Effector CD8-positive, alpha-beta T cell (primary cell): ENCODE results near the gene XPC.
"Not testable (repeated sequence)": the region's sequence is repeated elsewhere in the genome, so short reads cannot be mapped to it uniquely, and the experiment has no call there.

ENCODE experiments used
- DNase-seq: peaks from one replicate; lab custom pipeline; 2025; lab: John Stamatoyannopoulos, UW
- total RNA-seq, 4 experiments: gene quantifications; one replicate each; lab custom pipeline; 2026; lab: John Stamatoyannopoulos, UW

XPC gene
- 132 to 274 (median 228) reads per million in 4 experiments for total RNA-seq

- peak; percentile 98 for DNase-seq
Observed at GRCh38 chr3:14178247-14179113, at the start of gene XPC, which contains the start of gene LSM3. XPC (minus strand) TSS chr3:14178601; CDS start chr3:14178568, 33 bp downstream. LSM3 (plus strand) TSS chr3:14178817; CDS start chr3:14178861, 44 bp downstream.

DNA sequence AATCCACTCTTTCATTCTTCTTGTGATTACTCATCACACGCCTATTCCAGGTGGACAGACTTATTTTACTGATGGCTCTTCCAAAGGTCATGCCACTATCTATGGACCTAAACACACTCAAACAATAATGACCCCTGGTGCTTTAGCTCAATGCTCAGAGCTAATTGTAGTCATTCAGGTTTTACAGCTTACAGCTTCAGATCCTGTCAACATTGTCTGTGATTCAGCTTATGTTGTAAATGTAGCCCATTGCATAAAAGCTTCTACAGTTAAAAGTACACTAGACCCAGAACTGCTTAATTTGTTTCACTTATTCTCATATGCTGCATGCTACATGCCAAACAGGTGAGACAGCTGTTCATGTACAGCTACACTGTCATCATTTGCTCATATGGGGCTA lies 49.5 kb upstream of the XPC start:
- no peak for DNase-seq

GRCh38 chr3:14226351-14226750 lies 48.0 kb upstream of the XPC start:
- DNase-seq = not testable (repeated sequence)

DNA sequence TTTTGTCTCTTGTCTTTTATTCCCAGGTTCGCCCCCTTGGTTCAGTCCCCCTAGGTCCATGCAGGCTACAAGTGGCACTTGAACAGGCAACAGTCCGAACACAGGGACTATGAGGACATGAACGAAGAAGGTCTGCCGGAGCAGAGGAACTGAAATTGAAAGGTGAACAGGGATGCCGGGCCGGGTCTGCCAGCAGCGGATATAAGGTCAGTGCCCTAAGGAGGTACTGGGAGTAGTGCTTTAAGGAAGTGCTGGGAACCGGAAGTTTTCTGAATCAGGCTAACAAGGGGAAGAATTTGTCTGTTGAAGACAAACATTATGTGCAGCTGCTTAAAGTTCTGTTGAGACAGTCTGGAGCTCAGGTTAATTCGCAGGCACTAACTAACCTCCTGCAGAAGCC lies 47.0 kb upstream of the XPC start:
- no peak for DNase-seq

DNA sequence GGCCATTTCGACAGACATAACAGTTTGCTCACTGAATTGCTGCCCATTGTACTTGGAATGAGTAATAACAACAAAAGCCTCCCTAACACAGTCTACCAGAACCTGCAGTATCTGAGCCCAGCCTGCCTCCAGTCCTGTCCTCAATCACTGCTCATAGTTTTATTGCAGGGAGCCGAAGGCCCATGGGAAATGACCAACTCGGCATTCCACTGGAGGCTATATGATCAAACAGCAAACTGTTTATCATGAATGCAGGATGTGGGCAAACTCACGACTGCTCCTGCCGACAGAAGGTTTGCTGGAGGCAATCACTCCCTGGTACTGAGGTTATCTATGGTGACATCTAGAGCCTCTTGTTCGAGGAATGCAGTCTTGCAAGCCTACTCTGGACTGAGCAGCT lies 46.5 kb upstream of the XPC start:
- no peak for DNase-seq

DNA sequence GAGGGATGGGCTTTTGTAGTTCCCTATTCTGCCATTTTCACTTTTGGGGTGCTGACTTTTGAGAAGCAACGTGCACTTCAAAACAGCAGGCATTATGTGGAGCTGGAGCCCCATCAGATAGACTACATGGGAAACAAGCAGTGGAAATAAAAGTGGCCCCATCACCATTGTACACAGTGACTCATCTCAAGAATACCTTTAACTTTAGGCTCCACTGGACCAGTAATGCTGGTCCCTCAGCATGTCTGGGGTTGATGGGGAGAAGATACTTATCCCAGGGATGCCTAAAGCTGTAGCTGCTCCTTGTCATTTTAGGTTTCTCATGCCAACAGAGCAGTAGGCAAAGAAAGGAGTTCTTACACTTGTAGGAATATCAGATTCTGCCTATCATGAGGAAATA lies 45.2 kb upstream of the XPC start:
- DNase-seq = no peak

DNA sequence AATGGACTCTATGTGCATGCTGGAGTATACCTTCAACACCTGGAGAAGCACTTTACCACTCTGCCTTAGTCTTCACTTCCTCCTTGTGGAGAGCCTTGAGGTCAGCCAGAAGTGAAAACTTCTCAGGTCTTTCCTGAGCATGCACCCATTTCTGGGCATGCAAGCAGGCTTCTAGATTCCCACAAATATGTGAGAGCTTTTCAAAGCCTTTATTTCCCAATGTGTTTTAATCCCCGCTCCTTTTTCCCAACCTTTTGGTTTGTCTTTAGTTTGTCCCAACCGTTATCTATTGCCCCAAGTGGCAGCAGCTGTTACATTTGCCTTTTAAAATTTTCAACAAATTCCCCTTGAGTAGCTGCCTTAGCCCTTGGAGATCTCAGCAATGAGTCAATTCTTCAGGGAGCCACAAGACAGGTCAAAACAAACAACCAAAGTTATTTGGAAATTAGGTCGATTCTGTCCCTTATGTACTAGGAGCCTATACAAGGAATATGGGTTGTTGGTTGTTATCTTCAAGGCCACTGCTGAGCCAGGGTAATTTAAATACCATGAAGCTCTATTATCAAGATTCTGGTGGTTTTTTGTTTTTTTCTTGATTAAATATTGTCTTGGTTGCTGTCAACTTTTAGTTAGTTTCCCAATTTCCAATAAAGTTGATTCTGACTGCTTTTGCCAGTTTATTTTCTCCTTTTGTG lies 44.6 kb upstream of the XPC start:
- DNase-seq = no peak

- no peak for DNase-seq
Observed at GRCh38 chr3:14222457-14222856, 44.1 kb upstream of the XPC start.

GRCh38 chr3:14221902-14222301 lies 43.5 kb upstream of the XPC start:
- no peak for DNase-seq

GRCh38 chr3:14220933-14221332 lies 42.5 kb upstream of the XPC start:
- no peak for DNase-seq

DNA sequence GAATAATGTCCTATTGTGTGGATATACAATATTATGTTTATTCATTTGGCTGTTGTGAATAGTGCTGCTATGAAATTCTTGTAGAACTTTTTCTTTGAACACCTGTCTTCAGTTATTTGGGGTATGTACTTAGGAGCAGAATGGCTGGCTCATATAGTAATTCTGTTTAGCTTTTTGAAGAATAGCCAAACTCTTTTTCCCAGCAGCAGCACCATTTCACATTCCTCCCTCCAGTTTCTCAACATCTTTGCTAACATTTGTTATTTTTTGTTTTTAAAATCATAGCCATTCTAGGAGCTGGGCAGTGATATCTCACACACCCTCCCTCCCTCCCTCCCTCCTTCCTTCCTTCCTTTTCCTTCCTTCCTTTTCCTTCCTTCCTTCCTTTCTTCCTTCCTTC lies 40.0 kb upstream of the XPC start:
- no peak for DNase-seq

DNA sequence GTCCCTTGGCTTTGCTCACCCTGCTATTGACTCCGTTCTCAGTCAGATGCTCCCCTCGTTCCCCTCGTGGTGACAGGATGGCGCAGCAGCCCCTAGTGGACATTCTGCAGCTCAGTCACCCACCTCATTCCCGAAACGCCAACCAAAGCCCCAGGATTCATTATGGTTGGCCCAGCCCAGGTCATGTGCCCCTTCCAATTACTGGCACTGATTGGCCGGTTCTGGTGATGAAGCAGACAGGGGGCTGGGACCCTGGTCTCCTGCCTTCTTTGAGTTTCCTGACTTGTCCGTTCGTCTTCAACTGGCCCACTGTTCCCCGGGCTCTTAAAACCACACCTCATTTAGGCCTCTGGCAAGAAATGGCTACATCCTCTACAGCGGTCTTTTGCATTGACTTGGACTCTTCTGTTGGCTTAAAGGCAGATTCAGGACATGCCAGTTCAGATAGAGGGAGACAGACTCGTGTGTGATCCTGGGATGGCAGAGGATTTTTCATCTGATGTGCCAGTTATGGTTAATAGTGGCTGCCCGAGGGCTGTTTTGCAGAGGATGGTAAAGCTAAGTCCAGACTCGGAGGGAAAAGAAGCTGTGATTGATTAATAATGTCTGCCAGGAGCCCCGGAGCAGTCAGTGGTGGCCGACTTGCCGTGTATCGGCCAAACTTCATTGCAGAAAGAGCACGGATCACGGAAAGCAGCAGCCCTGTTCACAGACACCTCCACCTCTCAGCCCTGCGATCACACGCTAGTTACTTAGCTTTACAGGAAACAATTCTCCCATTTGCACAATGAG lies 38.1 kb upstream of the XPC start:
- peak; percentile 59 for DNase-seq

- DNase-seq = no peak
Observed at GRCh38 chr3:14214764-14215163, 36.4 kb upstream of the XPC start.

- no peak for DNase-seq
Observed at GRCh38 chr3:14213066-14213774, 34.8 kb upstream of the XPC start.

DNA sequence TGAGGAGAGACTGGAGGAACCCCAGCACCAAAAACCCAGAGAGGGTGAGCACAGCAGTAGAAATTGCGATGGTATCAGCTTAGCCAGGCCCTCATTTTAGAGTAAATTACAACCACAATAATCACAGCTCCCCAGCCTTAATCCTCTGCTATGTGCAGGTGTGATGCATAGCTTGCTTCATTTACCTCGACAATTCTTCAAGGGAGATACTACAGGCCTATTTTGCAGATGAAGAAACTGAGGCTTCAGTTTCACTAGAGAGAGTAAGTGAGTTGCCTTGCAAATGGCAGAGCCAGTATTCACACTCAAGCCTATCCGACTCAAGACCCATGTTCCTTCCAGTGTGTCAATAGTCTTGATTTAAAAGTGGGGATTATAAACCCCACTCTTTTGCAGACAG lies 33.6 kb upstream of the XPC start:
- no peak for DNase-seq

DNA sequence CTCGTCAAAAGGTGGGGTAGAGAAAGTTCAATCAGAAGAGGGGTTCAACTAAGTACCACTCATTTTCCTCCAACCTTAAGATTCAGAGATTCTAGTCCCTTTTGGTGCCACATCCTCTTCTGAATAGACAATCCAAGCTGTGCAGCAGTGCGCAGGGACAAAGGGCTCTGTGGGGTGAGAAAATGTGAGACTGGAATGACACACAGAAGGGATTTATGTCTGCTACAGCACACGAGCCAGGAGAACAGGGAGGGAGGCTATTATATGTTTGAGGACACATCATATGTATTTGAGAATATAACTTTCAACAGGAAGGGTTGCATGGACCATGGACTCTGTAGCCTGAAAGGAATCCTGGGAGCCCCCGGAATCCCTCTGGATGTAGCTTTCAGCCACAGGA lies 33.2 kb upstream of the XPC start:
- no peak for DNase-seq

DNA sequence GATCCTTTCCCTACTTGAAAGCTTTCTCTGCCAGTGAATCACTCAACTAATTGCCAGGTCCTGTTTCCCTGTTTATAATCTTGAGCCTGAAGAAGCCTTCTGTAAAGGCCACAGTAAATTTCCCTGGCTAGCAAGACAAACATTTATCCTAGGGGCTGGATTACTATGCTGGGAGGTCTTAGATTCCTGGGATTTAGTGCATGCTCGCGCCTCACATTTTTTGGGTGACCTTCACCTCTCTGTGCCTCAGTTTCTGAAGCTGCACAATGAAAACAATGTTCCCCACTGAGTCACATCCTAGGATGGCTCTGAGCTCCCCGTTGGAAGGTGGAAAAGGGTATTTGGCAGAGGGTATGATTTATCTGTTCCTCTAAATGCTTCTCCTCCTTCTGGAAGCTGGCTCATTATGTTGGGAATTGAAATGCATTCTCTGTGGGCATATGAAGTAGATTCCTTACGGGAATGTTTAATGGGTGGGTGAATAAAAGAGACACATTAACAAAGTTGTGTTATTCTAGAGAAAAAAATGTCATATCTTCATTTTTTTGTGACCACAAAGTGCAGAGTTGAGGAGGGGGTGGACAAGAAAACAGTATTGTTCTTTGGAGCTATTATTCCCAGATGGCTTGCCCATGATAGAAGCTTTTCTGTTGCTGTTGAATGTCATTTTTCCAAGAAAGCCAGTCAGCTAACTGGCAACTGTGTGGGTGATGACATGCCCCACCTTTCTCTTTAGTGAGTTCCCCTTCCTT lies 32.6 kb upstream of the XPC start:
- DNase-seq = no peak

GRCh38 chr3:14210290-14210688 lies 31.9 kb upstream of the XPC start:
- no peak for DNase-seq

- DNase-seq = no peak
Observed at GRCh38 chr3:14209581-14210289, 31.3 kb upstream of the XPC start.

GRCh38 chr3:14208977-14209394 lies 30.6 kb upstream of the XPC start:
- DNase-seq = no peak
